GM12875 (cell line): Measurements from ENCODE around the gene UNC45A.
"Not testable (repeated sequence)": the region's sequence is repeated elsewhere in the genome, so short reads cannot be mapped to it uniquely, and the experiment has no call there.

ENCODE experiments used
- H3K4me3 ChIP-seq: one replicate; pipeline ENCODE4 v1.5.1; 2011; ENCODE audit warnings: low read depth, low read length, control low read depth
- TF ChIP-seq, protein P1 (sequence below): IDR thresholded peaks from 2 replicates; pipeline ENCODE4 v1.5.1; 2011; ENCODE audit warnings: low read depth, mild to moderate bottlenecking, control low read depth, inconsistent platforms, low read length, moderate library complexity, borderline replicate concordance; ENCODE audit not compliant: insufficient read depth

The UNC45A gene

DNA sequence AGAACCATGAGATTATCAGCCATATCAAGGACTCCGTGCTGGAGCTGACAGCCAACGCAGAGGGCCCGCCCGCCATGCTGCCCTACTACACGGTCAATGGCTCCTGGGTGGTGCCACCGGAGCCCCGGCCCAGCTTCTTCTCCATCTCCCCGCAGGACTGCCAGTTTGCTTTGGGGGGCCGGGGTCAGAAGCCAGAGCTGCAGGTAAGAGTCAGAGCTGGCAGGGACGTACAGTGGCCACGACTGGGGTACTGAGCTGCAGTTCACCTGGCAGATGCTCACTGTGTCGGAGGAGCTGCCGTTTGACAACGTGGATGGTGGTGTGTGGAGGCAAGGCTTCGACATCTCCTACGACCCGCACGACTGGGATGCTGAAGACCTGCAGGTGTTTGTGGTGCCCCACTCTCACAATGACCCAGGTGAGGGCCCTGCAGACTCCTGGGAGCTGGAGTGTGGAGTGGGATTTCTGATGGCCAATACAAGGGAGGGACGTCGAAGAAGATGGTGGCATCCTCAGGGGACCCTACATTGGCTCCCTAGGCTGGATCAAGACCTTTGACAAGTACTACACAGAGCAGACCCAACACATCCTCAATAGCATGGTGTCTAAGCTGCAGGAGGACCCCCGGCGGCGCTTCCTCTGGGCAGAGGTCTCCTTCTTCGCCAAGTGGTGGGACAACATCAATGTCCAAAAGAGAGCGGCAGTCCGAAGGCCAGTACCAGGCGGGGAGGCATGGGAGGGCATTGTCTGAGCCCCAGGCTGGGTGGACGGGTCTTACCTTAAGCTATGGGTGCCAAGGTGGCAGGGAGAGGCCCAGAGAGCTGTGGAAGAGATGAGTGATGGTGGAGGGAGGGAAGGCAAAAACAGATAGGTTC, 29.5 kb upstream of the UNC45A start:
- H3K4me3 ChIP-seq = no peak overlapping the region
- TF ChIP-seq, protein P1, sequence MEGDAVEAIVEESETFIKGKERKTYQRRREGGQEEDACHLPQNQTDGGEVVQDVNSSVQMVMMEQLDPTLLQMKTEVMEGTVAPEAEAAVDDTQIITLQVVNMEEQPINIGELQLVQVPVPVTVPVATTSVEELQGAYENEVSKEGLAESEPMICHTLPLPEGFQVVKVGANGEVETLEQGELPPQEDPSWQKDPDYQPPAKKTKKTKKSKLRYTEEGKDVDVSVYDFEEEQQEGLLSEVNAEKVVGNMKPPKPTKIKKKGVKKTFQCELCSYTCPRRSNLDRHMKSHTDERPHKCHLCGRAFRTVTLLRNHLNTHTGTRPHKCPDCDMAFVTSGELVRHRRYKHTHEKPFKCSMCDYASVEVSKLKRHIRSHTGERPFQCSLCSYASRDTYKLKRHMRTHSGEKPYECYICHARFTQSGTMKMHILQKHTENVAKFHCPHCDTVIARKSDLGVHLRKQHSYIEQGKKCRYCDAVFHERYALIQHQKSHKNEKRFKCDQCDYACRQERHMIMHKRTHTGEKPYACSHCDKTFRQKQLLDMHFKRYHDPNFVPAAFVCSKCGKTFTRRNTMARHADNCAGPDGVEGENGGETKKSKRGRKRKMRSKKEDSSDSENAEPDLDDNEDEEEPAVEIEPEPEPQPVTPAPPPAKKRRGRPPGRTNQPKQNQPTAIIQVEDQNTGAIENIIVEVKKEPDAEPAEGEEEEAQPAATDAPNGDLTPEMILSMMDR = no peak

DNA sequence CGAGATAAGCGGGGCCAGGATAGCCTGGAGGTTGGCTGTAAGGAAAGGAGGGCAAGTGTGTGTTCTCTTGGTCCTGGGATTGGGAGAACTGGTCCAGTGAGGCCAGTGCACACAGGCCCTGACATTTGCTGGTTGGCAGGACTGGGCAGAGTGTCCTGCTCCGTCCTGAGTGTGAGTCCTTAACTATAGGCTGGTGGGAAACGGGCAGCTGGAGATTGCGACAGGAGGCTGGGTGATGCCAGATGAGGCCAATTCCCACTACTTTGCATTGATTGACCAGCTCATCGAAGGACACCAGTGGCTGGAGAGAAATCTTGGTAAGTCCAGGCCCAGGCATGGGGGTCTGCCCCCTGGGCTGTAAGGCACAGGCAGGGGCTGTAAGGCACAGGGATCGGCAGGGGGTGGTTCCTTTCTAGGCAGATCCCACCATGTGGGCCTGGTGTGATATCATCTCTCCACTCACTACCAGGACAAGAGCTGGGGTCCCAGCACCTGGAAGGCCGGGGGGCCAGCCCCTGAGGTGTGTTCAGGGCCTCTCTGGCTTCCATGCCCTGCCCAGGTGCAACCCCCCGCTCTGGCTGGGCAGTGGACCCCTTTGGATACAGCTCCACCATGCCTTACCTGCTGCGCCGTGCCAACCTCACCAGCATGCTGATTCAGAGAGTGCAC, 28.8 kb upstream of the UNC45A start:
- no peak overlapping the region for H3K4me3 ChIP-seq
- TF ChIP-seq, protein P1 = no peak

DNA sequence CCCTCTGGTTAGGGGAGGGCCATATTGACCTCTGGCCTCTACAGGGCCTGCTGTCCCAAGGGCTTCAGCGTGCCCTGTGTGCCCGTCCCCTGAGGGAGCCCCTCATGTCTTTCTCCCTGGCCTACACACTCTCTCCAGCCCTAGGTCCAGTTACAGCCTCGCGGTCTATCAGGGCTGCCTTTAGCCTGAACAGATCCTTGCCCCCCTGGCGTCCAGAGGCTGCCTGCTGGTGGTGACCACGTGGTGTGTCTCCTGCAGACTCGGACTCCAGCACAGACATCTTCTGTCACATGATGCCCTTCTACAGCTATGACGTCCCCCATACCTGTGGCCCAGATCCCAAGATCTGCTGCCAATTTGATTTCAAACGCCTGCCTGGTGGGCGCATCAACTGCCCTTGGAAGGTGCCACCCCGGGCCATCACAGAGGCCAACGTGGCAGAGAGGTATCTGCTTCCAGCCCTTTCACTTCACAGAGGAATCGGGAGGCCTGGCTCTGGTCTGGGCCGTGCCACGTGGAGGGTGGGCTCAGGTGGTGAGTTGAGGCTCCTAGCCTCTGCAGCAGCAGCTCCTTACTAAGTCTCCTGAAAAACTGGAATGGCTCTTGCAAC, 27.9 kb upstream of the UNC45A start:
- TF ChIP-seq, protein P1 = no peak
- H3K4me3 ChIP-seq = no peak overlapping the region

DNA sequence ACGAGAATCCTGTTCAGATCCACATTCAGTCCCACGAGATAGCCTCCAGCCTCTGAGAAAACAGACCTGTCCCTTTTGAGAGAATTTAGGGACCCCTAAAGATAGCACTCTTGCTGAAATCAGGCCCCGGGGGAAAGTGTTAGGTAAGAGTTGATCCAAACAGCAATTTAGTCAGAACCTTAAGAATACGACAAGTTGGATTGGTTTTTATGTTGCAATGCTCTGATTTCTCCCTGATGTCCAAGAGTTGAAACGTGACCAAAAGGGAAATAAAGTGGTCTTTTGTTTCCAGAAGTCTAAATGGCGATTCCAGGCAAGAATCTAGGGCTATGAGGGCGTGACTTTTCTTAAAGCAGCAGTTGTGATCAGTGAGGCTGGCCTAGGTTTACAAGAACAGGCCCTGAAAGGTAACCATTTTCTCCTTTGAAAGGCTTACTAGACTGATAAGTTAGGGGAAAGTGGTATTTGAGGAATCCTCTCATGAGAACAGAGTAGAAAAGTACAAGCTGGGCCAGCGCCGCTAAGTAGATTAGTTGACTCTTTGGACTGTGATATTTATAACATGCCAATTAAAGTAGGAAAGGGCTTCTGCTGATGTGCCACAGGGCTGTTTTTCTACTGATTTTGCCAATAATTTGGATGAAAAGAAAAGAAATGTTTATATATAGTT, 27.1 kb upstream of the UNC45A start:
- TF ChIP-seq, protein P1 = no peak
- no peak overlapping the region for H3K4me3 ChIP-seq

DNA sequence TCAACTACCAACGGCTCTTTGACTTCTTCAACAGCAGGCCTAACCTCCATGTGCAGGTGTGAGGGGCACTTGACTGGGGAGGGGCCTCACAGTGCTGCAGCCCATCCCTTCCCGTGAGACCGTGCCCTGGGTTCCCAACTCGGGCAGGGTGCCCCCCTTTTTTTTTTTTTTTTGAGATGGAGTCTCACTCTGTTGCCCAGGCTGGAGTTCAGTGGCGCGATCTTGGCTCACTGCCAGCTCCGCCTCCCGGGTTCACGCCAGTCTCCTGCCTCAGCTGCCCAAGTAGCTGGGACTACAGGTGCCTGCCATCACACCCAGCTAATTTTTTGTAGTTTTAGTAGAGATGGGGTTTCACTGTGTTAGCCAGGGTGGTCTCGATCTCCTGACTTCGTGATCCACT, 25.6 kb upstream of the UNC45A start:
- not testable (repeated sequence) for H3K4me3 ChIP-seq

DNA sequence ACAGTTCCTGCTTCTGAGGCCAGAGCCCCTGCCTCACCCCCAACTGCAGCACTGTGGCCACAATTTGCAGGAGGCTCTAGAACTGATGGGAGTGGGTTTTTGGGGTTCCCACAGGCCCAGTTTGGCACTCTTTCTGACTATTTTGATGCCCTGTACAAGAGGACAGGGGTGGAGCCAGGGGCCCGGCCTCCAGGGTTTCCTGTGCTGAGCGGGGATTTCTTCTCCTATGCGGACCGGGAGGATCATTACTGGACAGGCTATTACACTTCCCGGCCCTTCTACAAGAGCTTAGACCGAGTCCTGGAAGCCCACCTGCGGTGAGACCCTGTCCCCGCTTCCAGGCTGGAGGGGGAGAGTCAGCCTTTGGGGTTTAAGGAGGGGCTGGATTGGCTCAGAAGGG, 25.1 kb upstream of the UNC45A start:
- TF ChIP-seq, protein P1 = no peak
- no peak overlapping the region for H3K4me3 ChIP-seq

DNA sequence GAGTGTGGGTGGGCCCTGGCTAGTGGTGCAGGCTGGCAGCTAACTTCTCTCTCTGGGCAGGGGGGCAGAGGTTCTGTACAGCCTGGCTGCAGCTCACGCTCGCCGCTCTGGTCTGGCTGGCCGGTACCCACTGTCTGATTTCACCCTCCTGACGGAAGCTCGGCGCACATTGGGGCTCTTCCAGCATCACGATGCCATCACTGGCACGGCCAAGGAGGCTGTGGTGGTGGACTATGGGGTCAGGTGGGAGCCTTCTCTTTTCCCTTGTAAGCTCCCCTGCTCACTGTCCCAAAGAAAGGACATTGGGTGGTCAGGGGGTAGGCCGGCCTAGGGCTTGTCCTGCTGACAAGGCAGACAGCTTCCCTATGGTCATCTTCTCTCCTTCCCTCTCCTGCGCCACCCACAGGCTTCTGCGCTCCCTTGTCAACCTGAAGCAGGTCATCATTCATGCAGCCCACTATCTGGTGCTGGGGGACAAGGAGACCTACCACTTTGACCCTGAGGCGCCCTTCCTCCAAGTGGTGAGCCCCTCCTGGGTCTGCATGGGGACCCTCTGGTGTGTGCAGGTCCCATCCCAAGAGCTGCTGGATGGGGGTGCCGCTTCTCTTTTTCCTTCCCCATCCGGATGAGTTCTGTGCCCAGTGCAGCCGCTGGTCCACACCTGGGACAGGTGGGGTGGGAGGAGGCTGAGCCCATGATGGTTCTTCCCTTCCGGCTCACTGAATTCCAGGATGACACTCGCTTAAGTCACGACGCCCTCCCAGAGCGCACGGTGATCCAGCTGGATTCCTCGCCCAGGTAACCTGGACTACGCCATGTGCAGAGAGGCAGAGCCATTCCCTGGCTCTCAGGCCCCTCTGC, 24.4 kb upstream of the UNC45A start:
- TF ChIP-seq, protein P1 = no peak
- no peak overlapping the region for H3K4me3 ChIP-seq
